HG02852 (cell line): Measurements from ENCODE around the gene RAVER2.

Experiments used
- ATAC-seq: cut with Tn5 transposase; IDR thresholded peaks from one replicate; pipeline ENCODE4 v1.9.1; 2021; ENCODE audit warnings: mild to moderate bottlenecking, moderate library complexity; ENCODE audit not compliant: unreplicated experiment

Gene RAVER2

GRCh38 chr1:64872067-64872466, 127.2 kb downstream of the RAVER2 start:
- ATAC-seq, result no peak

GRCh38 chr1:64873576-64873975, 128.7 kb downstream of the RAVER2 start:
- no peak for ATAC-seq

- no peak for ATAC-seq
Observed at GRCh38 chr1:64874666-64875065, 129.8 kb downstream of the RAVER2 start.

- ATAC-seq, result no peak
Observed at GRCh38 chr1:64875101-64875500, 130.2 kb downstream of the RAVER2 start.

GRCh38 chr1:64875606-64876005, 130.7 kb downstream of the RAVER2 start:
- ATAC-seq, result no peak

- no peak for ATAC-seq
Observed at GRCh38 chr1:64877151-64877550, 132.3 kb downstream of the RAVER2 start.

- ATAC-seq, result no peak
Observed at GRCh38 chr1:64877598-64877997, 132.7 kb downstream of the RAVER2 start.

GRCh38 chr1:64878090-64878489, 133.2 kb downstream of the RAVER2 start:
- ATAC-seq, result no peak

GRCh38 chr1:64878931-64879611, 134.2 kb downstream of the RAVER2 start:
- no peak for ATAC-seq

GRCh38 chr1:64880449-64880848, 135.6 kb downstream of the RAVER2 start:
- ATAC-seq, result no peak

- ATAC-seq, result peak; percentile 27
Observed at GRCh38 chr1:64881281-64881680, 136.4 kb downstream of the RAVER2 start.
